NCI-H2029 treated with DMSO at 0.1 percent for 48 hours (cell line): ENCODE data around the gene SPRN.
"Not testable (repeated sequence)": the region's sequence is repeated elsewhere in the genome, so short reads cannot be mapped to it uniquely, and the experiment has no call there.

Experiments used
- DNase-seq: peaks from one replicate; lab custom pipeline; 2025; lab: John Stamatoyannopoulos, UW

SPRN gene

DNA sequence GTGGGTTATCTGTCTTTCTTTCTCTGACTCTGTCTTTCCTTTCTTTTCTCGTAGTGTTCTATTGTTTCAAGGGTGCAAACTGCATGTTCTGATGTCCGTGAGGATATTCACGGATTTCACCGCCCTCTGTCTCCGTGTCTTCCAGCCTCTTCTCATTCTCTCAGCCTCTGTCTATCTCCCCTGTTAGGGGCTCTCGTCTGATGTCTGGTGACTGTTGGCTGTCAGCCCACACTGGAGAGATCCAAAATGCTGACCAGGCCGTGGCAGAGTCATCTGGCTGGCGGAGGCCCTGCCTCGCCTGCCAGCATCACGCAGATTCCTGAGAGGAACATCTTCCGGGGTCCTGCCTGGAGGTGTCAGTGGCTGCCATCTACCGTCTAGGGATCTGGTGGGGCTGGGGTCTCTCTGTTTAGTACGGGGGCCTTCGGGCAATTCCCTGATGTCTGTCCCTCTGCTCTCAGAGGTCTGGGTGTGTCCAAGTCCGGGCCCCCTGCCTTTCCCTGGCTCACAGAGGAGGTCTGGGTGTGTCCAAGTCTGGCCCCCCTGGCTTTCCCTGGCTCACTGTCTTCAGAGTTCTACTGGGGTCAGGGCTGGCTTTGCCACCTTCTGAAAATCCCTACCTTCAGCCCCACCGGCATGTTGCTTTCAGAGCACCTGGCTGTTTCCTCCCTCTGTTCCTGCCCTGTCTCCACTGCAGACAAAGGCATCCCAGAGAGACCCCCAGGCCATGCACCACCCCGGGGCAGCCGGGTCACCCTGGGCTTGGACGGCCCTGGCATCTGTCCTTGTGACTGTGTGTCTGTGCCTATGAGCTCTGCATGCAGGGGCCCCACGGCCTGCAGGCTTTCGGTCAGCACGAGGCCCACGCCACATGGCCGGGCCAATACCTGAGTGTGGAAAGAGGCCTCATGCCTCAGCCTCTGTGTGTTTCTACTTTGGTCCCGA, 15.4 kb upstream of the SPRN start:
- DNase-seq, result no peak

DNA sequence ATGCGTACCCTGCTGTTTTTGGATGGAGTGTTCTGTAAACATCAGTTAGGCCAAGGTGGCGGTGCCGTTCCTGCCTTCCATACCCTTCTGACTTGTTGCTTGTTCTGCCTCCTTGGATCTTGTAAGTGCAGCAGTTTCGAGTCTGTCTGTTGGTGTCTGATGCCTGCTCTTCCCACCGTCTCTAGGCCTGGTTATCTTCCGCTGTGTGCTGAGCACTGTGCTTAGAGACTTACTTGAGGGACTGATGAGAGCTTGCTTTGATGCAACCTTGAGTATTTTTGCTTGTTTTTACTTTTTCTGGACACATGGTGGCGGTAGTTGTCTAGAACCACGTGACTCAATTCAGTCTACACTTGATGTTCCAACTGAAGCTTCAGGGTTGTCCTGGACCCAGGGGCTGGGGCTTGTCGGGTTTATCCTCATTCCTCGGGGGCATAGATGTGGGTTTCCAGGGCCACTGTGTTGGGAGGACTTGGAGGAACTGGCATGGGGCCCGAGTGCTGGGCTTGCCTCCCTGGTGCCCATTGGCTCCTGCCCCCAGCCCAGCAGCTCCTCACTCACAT, 14.4 kb upstream of the SPRN start:
- no peak for DNase-seq

DNA sequence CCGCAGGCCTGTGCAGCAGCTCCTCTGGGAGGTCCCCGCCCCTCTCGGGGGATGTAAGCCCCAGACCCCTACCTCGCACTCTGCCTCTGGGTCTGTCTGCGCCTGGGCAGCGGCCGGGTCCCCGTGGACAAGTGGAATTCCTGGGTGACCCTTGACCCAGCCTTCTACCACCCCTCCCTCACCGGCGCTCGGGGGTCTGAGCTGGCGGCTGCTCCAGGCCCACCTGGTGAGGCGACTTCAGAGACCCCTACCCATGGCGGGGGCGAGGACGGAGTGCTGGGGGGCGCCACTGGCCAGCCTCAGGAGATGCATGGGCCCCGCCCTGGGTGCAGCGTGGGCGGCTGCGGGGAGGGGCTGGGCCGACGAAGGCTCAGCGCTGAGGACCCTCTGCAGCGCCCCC, 8.4 kb upstream of the SPRN start:
- not testable (repeated sequence) for DNase-seq

DNA sequence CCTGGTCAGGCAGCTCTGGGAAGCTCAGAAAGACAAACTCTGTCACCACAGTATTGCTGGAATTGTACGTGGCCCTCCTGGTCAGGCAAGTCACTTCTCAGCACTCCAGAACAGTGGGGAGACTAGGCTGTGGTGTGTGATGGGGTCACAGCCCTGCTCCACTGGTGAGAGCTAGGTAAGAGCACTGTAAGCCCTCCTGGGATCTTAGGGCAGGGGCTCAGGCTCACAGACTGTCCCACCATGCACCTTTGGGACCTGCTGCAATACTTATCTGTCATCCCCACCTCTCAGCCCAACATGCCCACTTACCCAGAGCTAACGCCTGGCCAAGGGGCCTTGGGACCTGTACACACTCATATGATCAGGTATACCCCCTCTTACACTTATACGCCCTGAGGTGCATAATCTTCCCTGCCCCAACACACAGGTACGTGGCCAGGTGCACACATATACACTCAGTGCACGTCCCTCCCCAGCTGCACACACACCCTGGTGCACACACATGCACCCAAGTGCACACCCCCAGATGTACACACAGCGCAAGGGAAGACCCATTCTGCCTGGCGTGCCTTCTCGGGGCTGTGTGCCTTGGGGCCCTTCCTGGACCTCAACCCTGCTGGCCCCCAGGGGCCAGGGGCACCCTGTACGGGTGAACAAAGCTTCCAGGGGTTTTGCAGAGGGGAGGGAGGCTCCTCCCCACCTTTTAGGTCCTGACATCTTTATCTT, 7.6 kb upstream of the SPRN start:
- not testable (repeated sequence) for DNase-seq

DNA sequence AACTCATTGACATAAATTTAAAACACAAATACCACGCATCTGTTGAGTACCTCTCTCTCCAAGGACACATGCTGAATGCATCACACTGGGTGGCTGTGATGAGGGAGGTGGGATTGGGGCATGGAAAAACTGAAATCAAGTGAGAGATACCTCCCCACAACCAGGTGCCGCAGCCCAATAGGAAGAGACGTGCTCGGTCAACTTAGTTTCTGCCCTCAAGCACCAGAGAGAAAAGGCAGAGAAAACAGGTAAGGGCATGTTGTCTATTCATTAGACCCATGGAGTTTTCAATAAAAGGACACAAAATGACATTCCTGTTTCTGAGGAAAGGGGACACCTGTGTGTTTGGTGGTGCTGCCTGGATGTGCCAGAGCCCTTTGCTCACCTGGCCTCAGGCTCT, 5.1 kb upstream of the SPRN start:
- DNase-seq, result not testable (repeated sequence)

DNA sequence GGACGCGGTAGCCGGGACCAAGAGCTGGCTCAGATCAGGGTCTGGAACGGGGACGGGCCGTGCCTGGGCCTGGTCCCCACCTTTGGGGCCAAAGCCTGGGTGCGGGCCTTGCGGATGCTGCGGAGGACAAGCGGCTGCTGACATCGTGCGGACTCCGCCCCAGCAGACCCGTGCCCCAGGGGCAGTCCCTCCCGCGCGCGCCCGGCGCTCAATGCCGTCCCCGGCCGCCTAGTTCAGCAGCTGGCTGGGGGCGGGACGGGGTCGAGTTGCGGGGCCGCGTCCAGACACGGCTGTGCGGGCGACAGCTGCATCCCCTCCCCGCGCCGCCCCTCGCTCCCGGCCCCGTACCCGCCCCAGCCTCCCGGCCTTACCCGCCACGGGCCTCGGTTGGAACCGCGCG, 323 bp downstream of the SPRN start:
- DNase-seq, result not testable (repeated sequence)

DNA sequence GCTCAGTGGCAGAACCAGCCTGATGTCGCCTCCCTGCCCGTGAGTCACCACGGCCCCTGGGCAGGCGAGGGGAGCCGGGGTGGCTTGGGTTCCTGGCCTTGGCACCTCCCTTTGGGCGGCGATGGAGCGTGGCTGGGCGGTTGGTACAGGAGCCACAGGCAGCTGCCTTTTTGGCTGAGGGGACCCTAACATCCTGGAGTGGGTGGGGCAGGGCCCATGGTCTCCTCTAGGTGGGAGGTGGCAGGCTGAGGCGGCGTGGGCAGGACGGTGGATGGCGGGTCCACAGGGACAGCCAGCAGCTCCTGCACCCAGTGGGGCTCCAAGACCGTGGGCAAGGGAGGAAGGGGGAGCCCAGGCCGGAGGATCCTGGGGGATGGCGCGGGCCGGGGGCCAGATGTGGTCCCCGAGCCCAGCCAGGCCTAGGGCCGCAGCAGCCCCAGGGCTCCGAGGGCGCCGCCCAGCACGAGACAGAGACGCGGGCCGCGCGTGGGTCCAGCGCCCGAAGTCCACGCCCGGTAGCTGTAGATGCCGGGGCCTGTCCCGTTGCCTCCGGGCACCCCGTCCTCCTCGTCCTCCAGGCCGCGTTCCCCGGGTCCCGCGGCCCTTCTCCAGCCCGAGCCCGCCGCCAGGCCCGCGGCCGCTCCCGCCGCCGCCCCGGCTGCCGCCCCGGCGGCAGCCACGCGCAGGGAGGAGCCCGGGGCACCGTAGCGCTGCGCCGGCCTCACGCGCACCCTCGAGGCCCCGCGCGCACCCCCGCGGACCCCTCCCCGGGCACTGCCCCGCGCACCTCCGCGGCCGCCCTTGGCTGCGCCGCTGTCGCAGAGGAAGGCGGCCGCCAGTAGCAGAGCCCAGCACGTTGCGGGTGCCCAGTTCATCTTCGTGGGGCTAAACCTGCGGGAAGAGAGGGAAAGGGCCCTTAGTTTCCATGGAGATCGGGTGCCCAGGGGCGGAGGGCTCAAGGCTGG, 1.3 kb downstream of the SPRN start:
- DNase-seq, result no peak

DNA sequence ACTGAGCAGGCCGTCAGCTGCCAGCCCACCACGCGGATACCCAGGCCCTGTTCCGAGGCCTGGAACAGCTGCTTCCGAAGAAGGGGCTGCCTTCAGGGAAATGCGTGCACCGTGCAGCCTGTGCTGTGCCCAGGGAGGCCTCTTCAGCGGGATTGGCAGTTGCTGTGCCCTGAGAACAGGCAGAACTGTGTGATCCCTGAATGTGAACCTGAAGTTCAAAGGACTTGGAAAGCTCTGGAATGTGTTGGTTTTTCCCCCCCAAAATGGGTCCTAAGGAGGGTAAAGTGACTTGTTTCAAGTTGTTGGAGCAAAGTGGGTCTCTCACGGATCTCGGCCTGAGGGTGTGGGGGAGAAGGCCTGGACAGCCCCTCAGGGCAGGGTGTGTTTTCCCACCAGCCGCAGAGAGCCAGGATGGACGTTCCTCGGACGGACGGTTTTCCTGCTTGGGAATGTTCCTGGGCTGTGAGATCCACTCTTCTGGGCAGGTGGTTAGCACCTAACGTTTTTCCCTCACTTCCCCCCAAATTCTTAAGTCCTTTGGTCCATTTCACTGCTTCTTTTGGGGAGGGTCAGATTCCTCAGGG, 2.1 kb downstream of the SPRN start:
- DNase-seq, result no peak

DNA sequence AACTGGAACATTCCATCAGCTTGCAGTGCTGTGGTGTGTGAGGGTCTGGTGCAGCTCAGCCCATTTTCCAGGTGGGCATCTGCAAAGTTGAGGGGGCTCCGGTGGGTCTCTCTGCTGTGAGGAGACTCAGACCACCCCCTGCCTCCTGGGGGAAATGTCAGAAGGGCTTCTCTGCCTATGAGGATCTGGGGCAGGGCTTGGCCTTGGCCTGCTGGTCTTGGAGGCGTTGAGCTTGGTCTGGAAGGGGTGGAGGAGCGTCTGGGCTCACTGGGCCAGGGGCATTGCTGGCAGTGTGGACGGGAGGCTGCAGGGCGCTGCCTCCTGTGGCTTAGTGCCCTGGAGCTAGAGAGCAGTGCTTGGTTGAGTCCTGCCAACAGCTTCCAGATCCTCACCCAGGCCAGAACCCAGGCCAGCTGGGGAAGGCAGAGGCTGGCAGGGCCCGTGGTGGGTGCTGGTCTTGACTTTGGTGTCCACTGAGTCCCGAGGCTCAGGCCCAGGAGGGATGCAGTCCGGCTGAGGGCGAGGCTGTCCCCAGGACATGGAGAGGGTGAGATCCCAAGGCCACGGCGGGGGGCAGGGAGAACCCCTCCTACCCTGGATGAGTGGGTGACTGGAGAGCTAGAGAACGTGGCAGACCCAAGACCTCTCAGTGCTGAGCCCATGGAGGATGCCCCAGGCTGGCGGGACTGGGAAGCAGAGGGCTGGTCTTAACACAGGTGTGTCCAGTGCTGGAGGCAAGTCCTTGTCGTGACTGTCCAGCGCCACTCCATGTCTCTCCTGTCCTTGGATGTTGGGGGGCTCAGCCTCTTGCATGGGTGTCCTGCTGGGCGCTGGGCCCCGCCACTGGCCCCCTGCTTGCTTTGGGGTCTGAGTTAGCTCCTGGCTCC, 2.8 kb downstream of the SPRN start:
- DNase-seq, result no peak

DNA sequence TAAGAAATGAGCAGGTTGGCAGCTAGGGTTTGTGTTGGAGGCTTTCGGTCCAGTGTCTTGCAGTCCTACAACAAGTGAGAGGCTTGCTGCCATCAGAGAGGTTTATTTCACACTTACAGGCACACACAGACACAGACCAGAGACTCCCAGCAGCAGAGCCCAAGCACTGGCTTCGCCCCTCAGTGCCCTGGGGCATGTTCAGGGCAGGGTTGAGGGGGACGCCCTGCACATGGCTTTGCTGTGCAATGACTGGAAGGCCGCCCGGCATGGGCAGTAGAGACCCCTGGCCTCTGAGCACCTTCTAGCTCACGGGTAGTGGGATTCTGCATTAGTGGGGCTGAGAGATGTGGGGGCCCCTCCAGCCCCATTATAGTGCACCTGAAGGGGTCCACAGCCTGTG, 3.8 kb downstream of the SPRN start:
- DNase-seq, result no peak

DNA sequence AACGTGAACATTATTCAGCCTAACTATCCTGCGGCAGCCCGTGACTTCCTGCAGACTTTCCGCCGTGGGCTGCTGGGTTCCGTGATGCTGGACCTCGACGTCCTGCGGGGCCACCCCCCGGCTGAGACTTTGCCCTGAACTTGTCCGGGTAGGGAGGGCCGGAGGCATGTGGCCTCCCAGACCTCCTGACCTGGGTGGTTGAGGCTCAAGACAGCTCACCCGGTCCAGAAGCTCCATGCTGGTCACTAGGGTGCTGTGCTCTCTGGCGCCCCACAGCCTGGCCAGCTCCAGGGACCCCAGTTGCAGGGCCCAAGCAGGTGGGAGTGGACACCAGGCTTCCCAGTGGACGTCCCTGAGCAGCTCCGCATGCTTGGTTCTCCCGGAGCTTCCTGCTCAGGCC, 4.4 kb downstream of the SPRN start:
- no peak for DNase-seq

DNA sequence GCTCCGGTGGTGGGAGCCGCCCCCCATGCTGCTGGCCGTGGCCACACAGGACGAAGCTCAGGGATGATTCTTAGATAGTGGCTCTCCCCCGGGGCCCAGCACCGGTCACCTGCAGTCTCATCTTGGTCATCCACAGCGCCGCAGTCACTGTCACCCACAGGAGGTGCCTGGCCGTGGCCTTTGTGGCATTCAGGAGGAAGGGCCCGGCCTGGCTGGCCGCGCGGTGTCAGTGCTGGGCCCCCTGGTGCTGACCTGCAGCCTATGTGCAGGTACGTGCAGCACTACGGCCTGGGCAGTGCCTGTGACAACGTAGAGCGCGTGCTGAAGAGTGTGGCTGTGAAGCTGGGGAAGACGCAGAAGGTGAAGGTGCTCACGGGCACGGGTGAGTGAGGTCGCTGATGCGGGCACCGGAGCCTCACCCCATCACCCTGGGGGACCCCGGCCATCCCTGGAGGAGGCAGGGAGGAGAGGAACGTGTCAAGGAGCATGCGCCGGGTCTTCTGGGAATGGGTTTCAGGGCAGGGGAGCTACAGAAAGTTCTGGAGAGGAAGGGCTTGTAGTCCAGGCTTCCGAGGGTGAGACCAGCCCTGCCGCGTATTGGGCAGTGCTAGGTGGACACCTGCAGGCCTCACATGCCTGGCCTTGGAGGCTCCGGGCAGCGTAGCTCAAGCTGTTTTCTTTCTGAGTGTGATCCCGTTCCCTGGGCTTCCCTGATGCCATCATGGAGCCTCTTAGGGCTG, 5.0 kb downstream of the SPRN start:
- no peak for DNase-seq

DNA sequence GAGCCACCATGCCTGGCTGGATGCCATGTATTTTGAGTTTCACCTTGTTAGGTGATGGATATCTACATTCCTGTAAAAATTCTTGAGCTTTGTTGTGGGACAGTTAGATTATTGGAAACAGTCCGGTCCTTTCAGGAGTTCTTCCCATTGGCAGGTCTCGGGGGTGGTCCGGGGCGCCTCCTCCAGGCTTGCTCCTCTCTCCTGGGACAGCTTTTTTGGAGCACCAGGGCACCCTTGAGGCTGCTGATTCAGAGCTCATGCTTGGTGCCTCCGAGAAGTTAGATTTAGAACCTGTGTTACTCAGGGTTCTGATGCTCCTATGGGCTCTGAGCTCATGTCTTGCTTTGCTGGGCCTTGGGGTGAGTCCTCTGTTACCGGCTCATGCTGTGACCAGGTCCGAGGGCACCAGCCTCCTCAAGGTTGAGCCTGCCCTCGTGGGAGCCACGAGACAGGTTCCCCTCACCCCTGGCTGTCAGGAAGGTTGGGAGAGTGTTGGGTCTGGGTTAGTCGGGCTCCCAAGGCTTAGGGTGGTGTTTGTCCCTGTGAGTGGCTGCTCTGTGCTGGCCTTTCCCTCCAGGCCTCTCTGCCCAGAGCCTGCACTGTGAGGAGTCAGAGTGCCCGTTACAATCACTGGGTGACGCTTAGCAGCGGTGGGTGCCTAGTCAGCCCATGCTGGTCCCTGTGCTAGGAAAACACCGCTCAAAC, 6.0 kb downstream of the SPRN start:
- no peak for DNase-seq

DNA sequence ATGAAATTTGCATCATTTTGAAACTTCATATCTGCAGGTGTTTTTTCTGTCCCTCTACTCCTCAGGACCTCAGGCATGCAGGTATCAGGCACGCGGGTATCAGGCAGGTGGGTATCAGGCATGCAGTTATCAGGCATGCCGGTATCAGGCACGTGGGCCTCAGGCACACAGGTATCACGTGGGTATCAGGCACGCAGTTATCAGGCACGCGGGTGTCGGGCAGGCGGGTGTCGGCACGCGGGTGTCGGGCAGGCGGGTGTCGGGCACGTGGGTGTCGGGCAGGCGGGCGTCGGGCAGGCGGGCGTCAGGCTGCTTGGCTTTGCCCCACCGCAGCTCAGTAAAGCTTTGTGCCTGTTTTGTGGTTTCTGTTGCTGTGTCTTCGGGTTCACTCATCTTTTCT, 8.7 kb downstream of the SPRN start:
- no peak for DNase-seq

DNA sequence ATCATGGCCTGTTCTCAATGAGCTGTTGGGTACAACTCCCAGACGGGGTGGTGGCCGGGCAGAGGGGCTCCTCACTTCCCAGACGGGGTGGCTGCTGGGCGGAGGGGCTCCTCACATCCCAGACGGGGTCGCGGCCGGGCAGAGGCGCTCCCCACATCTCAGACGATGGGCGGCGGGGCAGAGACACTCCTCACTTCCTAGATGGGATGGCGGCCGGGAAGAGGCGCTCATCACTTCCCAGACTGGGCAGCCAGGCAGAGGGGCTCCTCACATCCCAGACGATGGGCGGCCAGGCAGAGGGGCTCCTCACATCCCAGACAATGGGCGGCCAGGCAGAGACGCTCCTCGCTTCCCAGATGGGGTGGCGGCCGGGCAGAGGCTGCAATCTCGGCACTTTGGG, 10.0 kb downstream of the SPRN start:
- DNase-seq, result not testable (repeated sequence)

DNA sequence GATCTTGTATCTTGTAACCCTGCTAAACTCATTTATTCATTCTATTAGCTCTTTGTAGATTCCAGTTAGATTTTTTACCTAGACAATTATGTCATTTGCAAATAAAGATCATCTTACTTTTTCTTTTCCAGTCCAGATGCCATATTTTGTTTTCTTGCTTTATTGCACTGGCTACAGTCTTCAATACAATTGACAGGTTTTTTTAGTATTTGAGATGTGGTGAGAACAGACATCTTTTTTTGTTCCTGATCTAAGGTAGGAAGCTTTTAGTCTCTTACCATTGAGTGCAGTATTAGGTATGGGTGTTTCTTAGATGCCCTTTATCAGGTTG, 12.1 kb downstream of the SPRN start:
- DNase-seq, result no peak

DNA sequence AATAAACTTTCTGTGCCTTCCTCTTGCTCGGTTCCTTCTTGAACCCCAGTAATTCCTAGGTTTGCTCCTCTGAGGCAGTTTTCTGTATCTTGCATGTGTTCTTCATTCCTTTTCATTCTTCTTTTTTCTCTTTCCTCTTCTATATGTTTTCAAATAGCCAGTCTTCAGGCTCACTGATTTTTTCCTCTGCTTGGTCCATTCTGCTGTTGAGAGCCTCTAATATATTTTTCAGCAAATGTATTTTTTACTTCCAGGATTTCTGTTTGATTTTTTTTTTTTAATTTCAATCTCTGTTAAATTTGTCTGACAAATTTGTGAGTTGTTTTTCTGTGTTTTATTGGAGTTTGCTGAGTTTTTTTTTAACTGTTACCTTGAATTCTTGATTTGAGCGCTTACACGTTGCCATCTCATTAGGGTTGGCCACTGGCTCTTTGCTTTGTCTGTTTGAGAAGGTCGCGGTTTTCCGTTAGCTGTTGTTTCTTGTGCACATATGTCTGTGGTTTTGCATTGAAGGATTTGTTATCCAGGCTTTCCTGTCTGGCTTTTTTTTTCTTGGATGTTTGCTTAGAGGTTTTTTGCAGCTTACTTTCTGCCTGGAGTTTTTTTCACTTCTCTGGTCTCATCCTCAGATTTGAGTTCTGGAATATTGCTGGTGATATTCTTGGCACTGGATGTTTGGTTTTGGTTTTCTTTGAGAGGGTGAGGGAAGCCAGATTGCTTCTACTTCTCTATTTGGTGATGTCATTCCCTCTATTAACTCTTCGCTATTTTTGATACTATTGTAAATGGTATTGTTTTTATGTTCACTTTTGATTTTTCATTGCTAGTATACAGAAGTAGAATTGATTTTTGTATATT, 12.7 kb downstream of the SPRN start:
- no peak for DNase-seq

DNA sequence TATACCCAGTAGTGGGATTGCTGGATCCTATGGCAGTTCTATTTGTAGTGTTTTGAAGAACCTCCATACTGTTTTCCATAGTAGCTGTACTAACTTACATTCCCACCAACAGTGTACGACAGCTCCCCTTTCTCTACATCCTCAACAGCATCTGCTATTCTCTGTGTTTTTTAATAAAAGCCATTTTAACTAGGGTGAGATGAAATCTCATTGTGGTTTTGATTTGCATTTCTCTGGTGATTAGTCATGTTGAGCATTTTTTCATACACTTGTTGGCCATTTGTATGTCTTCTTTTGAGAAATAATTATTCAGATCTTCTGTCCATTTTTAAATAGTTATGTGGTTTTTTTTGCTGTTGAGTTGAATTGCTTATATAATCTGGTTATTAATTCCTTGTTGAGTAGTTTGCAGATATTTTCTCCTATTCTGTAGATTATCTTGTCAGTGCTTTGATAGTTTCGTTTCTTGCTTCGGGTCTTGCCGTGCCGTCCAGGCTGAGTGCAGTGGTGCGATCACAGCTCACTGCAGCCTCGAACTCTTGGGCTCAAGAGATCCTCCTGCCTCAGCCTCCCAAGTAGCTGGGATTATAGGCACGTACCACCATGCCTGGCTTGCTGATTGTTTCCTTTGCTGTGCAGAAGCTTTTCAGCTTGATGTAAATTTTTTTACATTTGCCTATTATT, 18.4 kb downstream of the SPRN start:
- DNase-seq, result no peak
